Trophoblast cell (in vitro differentiated cells and primary cell): Measurements from ENCODE around the gene TRIM34.

ENCODE experiments used
- DNase-seq, 2 donors: peaks; one replicate each; pipeline ENCODE4 v3.0.0-alpha.2; 2016
- H2AFZ ChIP-seq: 2 replicates; pipeline ENCODE4 v1.6.1; 2013; ENCODE audit warnings: low read length, moderate library complexity, mild to moderate bottlenecking; ENCODE audit not compliant: insufficient read depth, poor library complexity
- H2AK5ac ChIP-seq: 2 replicates; pipeline ENCODE4 v1.6.1; 2013; ENCODE audit warnings: mild to moderate bottlenecking, low read length
- H2BK120ac ChIP-seq: 2 replicates; pipeline ENCODE4 v1.6.1; 2013; ENCODE audit warnings: low read length, mild to moderate bottlenecking, moderate library complexity; ENCODE audit not compliant: insufficient read depth, poor library complexity
- H2BK12ac ChIP-seq: 2 replicates; pipeline ENCODE4 v1.6.1; 2013; ENCODE audit warnings: mild to moderate bottlenecking, low read length, moderate library complexity
- H2BK5ac ChIP-seq: 2 replicates; pipeline ENCODE4 v1.6.1; 2013; ENCODE audit warnings: low read length, low read depth, moderate library complexity, mild to moderate bottlenecking; ENCODE audit not compliant: poor library complexity
- H3K14ac ChIP-seq: 2 replicates; pipeline ENCODE4 v1.6.1; 2013; ENCODE audit warnings: mild to moderate bottlenecking, low read length
- H3K18ac ChIP-seq: 2 replicates; pipeline ENCODE4 v1.6.1; 2013; ENCODE audit warnings: mild to moderate bottlenecking, low read length
- H3K23ac ChIP-seq: 2 replicates; pipeline ENCODE4 v1.6.1; 2013; ENCODE audit warnings: low read length
- H3K27ac ChIP-seq: 2 replicates; pipeline ENCODE4 v1.5.1; 2013; ENCODE audit warnings: low read depth, mild to moderate bottlenecking, inconsistent platforms, low read length, moderate library complexity
- H3K27me3 ChIP-seq: 2 replicates; pipeline ENCODE4 v1.6.1; 2013; ENCODE audit warnings: inconsistent platforms, mild to moderate bottlenecking, low read length, moderate library complexity; ENCODE audit not compliant: insufficient read depth
- H3K36me3 ChIP-seq, 2 experiments: 1 replicate in 1 of 2; 2 replicates in 1 of 2; pipeline ENCODE4 v1.6.1; 2013; ENCODE audit warnings: low read length in 2 of 2, mild to moderate bottlenecking in 2 of 2, moderate library complexity in 1 of 2; ENCODE audit not compliant: insufficient read depth in 2 of 2, control insufficient read depth in 1 of 2
- H3K4ac ChIP-seq: 2 replicates; pipeline ENCODE4 v1.6.1; 2013; ENCODE audit warnings: low read depth, mild to moderate bottlenecking, low read length, moderate library complexity
- H3K4me1 ChIP-seq, 2 experiments: 1 replicate in 1 of 2; 2 replicates in 1 of 2; pipeline ENCODE4 v1.6.1; 2013; ENCODE audit warnings: low read length in 2 of 2, mild to moderate bottlenecking in 2 of 2, moderate library complexity in 1 of 2; ENCODE audit not compliant: insufficient read depth in 2 of 2, control insufficient read depth in 1 of 2
- H3K4me2 ChIP-seq: 2 replicates; pipeline ENCODE4 v1.6.1; 2013; ENCODE audit warnings: inconsistent platforms, mild to moderate bottlenecking, low read length, moderate library complexity
- H3K4me3 ChIP-seq: 2 replicates; pipeline ENCODE4 v1.5.1; 2013; ENCODE audit warnings: mild to moderate bottlenecking, low read depth, low read length, inconsistent platforms
- H3K79me1 ChIP-seq: one replicate; pipeline ENCODE4 v1.6.1; 2013; ENCODE audit warnings: low read length
- H3K79me2 ChIP-seq: 2 replicates; pipeline ENCODE4 v1.6.1; 2013; ENCODE audit warnings: low read length, mild to moderate bottlenecking; ENCODE audit not compliant: control insufficient read depth, insufficient read depth, poor library complexity
- H3K9ac ChIP-seq: 2 replicates; pipeline ENCODE4 v1.6.1; 2013; ENCODE audit warnings: mild to moderate bottlenecking, low read length
- H3K9me3 ChIP-seq: 2 replicates; pipeline ENCODE4 v1.6.1; 2013; ENCODE audit warnings: low read depth, mild to moderate bottlenecking, control low read depth, inconsistent platforms, low read length; ENCODE audit not compliant: insufficient read depth
- H4K12ac ChIP-seq: 2 replicates; pipeline ENCODE4 v1.6.1; 2013; ENCODE audit warnings: low read depth, mild to moderate bottlenecking, low read length, moderate library complexity
- H4K8ac ChIP-seq: 2 replicates; pipeline ENCODE4 v1.6.1; 2013; ENCODE audit warnings: low read depth, mild to moderate bottlenecking, low read length, moderate library complexity
- H4K91ac ChIP-seq: one replicate; pipeline ENCODE4 v1.6.1; 2013; ENCODE audit warnings: low read depth, mild to moderate bottlenecking, low read length, moderate library complexity
- WGBS: extraction: QIAGEN DNeasy Blood & Tissue Kit; methylation state at CpG from one replicate; pipeline ENCODE4 v1.1.7; 2013; ENCODE audit warnings: missing lambda C conversion rate; ENCODE audit not compliant: insufficient read length, insufficient coverage; ENCODE audit errors: extremely low coverage; 5-methylcytosine and 5-hydroxymethylcytosine counted together

TRIM34 gene

GRCh38 chr11:5592615-5593014, 32.2 kb upstream of the TRIM34 start:
- peaks cover 6% of the 10 kb centered on the region for H3K79me1 ChIP-seq
- H2AFZ ChIP-seq: no peak overlapping the region
- H3K4me2 ChIP-seq: no peak overlapping the region
- WGBS: no CpG with 5 or more reads among the region's 5 CpGs
- H3K4me1 ChIP-seq: peaks cover 0 to 2% of the 10 kb centered on the region in 2 experiments
- no peak overlapping the region for H3K9ac ChIP-seq
- no peaks in the 10 kb centered on the region for H3K27me3 ChIP-seq
- H4K8ac ChIP-seq: no peak overlapping the region
- no peak for DNase-seq
- H4K91ac ChIP-seq: no peak overlapping the region
- H3K4ac ChIP-seq: no peak overlapping the region
- peaks cover 4% of the 10 kb centered on the region for H3K9me3 ChIP-seq
- no peak overlapping the region for H2BK5ac ChIP-seq
- no peak overlapping the region for H3K18ac ChIP-seq
- H3K27ac ChIP-seq: no peak overlapping the region
- no peak overlapping the region for H3K4me3 ChIP-seq
- H3K14ac ChIP-seq: no peak overlapping the region
- no peak overlapping the region for H4K12ac ChIP-seq
- H2AK5ac ChIP-seq: no peak overlapping the region
- H3K79me2 ChIP-seq: peaks cover 3% of the 10 kb centered on the region
- H2BK12ac ChIP-seq: no peak overlapping the region
- H3K36me3 ChIP-seq: no peaks in the 10 kb centered on the region
- H2BK120ac ChIP-seq: no peak overlapping the region
- no peak overlapping the region for H3K23ac ChIP-seq

GRCh38 chr11:5593146-5593545, 31.7 kb upstream of the TRIM34 start:
- H3K27me3 ChIP-seq: no peaks in the 10 kb centered on the region
- H3K27ac ChIP-seq: no peak overlapping the region
- H2BK120ac ChIP-seq: no peak overlapping the region
- H3K79me1 ChIP-seq: peaks cover 6% of the 10 kb centered on the region
- no peak overlapping the region for H3K23ac ChIP-seq
- no peak overlapping the region for H3K18ac ChIP-seq
- no peak overlapping the region for H4K8ac ChIP-seq
- no peak overlapping the region for H2BK12ac ChIP-seq
- no peak overlapping the region for H3K4ac ChIP-seq
- H3K79me2 ChIP-seq: peaks cover 3% of the 10 kb centered on the region
- H4K12ac ChIP-seq: no peak overlapping the region
- DNase-seq: no peak
- no CpG with 5 or more reads among the region's 1 CpG for WGBS
- H2AK5ac ChIP-seq: no peak overlapping the region
- H3K36me3 ChIP-seq: no peaks in the 10 kb centered on the region
- H3K4me3 ChIP-seq: no peak overlapping the region
- H3K9me3 ChIP-seq: peaks cover 4% of the 10 kb centered on the region
- H4K91ac ChIP-seq: no peak overlapping the region
- no peak overlapping the region for H3K4me2 ChIP-seq
- no peak overlapping the region for H2BK5ac ChIP-seq
- H3K9ac ChIP-seq: no peak overlapping the region
- no peak overlapping the region for H2AFZ ChIP-seq
- H3K4me1 ChIP-seq: peaks cover 3 to 4% of the 10 kb centered on the region in 2 experiments
- H3K14ac ChIP-seq: no peak overlapping the region

GRCh38 chr11:5596607-5597201, 28.1 kb upstream of the TRIM34 start, which contains the start of gene TRIM6:
TSS of gene TRIM6 (plus strand) at chr11:5596637. CDS start at chr11:5596898, 261 bp downstream.
- H3K79me1 ChIP-seq: peaks cover 6% of the 10 kb centered on the region
- peak within 1 kb of the TSS; percentile 36 for H2AK5ac ChIP-seq
- H2BK120ac ChIP-seq: no peak within 1 kb of the TSS
- H2BK5ac ChIP-seq: peak within 1 kb of the TSS; percentile 1
- H2AFZ ChIP-seq: peak within 1 kb of the TSS; percentile 51
- H3K4me3 ChIP-seq: peak within 1 kb of the TSS; percentile 75
- H3K36me3 ChIP-seq: no peaks in the 10 kb centered on the region
- peak within 1 kb of the TSS; percentile 3 for H3K14ac ChIP-seq
- H3K9me3 ChIP-seq: no peaks in the 10 kb centered on the region
- H3K4ac ChIP-seq: peak within 1 kb of the TSS; percentile 83
- peak within 1 kb of the TSS; percentile 60 for H3K9ac ChIP-seq
- peak within 1 kb of the TSS; percentile 51 for H4K8ac ChIP-seq
- H3K79me2 ChIP-seq: peaks cover 3% of the 10 kb centered on the region
- H3K4me1 ChIP-seq: peaks cover 4% of the 10 kb centered on the region in 2 experiments
- no CpG with 5 or more reads among the region's 20 CpGs for WGBS
- H3K23ac ChIP-seq: no peak within 1 kb of the TSS
- H4K91ac ChIP-seq: peak within 1 kb of the TSS; percentile 61
- H2BK12ac ChIP-seq: no peak within 1 kb of the TSS
- no peaks in the 10 kb centered on the region for H3K27me3 ChIP-seq
- H3K18ac ChIP-seq: no peak within 1 kb of the TSS
- H4K12ac ChIP-seq: peak within 1 kb of the TSS; percentile 40
- peak within 1 kb of the TSS; percentile 73 for H3K4me2 ChIP-seq
- peak within 1 kb of the TSS; percentile 79 for H3K27ac ChIP-seq
- peak; percentile 45 to 62 for DNase-seq

- Histone ChIP-seq H4K91ac (no peak overlapping the region), H3K4me3 (no peak overlapping the region), H3K4ac (no peak overlapping the region), H3K27ac (no peak overlapping the region), H3K9ac (no peak overlapping the region), H3K18ac (no peak overlapping the region), H2BK120ac (no peak overlapping the region), H2BK5ac (no peak overlapping the region), H3K36me3 (no peaks in the 10 kb centered on the region), H3K14ac (no peak overlapping the region), H3K4me1 (peaks cover 4 to 8% of the 10 kb centered on the region in 2 experiments), H2AK5ac (no peak overlapping the region), H3K9me3 (no peaks in the 10 kb centered on the region), H3K27me3 (no peaks in the 10 kb centered on the region), H3K79me1 (peaks cover 6% of the 10 kb centered on the region), H4K12ac (no peak overlapping the region), H2BK12ac (no peak overlapping the region), H2AFZ (no peak overlapping the region), H3K79me2 (peaks cover 3% of the 10 kb centered on the region), H3K23ac (no peak overlapping the region), H4K8ac (peak overlapping the region; percentile 14), H3K4me2 (peak overlapping the region; percentile 49)
- no CpG with 5 or more reads among the region's 3 CpGs for WGBS
- no peak for DNase-seq
Observed at GRCh38 chr11:5597953-5598352, 26.8 kb upstream of the TRIM34 start.
